HepG2 (cell line): ENCODE data around the gene RGS19. TPM values are rescaled to one million over a fixed set of nuclear protein-coding genes. Genes with fewer than 3 reads are reported as not detected.
A peak's percentile ranks its signal among the peaks of the same experiment; 100 is the strongest.

ENCODE experiments used
- CCAR2 ChIP-seq: fragments of 200-400 bp; formaldehyde crosslinking; optimal IDR thresholded peaks from 2 replicates; pipeline ENCODE3; 2018; ENCODE audit warnings: low read depth, mild to moderate bottlenecking, low read length, moderate library complexity
- CENPT ChIP-seq: sonication (generic); formaldehyde crosslinking; IDR thresholded peaks from 2 replicates; pipeline ENCODE4 v1.8.0; 2022; ENCODE audit warnings: low read depth, mild to moderate bottlenecking, moderate library complexity, missing genetic modification reagents
- DBP ChIP-seq: sonication (generic); formaldehyde crosslinking; IDR thresholded peaks from 2 replicates; pipeline ENCODE4 v1.4.0; 2020; ENCODE audit warnings: missing genetic modification reagents; ENCODE audit errors: not compliant biosample characterization
- ETV6 ChIP-seq: sonication (generic); formaldehyde crosslinking; conservative IDR thresholded peaks from 2 replicates; pipeline ENCODE4 v1.4.0; 2020; ENCODE audit warnings: missing genetic modification reagents
- HNF1B ChIP-seq: sonication (generic); formaldehyde crosslinking; IDR thresholded peaks from 2 replicates; pipeline ENCODE4 v1.5.1; 2020; ENCODE audit warnings: mild to moderate bottlenecking, moderate library complexity, missing genetic modification reagents
- IRX3 ChIP-seq: sonication (generic); formaldehyde crosslinking; IDR thresholded peaks from 2 replicates; pipeline ENCODE4 v1.8.1; 2023; ENCODE audit warnings: mild to moderate bottlenecking, low read depth, missing genetic modification reagents, borderline replicate concordance
- KMT2B ChIP-seq: IDR thresholded peaks from 2 replicates; pipeline ENCODE4 v1.6.1; 2016; ENCODE audit warnings: missing genetic modification reagents, missing compliant biosample characterization
- MLX ChIP-seq: IDR thresholded peaks from 2 replicates; pipeline ENCODE4 v1.6.1; 2016
- MXI1 ChIP-seq: IDR thresholded peaks from 3 replicates; pipeline ENCODE4 v1.6.1; 2012; ENCODE audit warnings: low read depth, low read length, inconsistent platforms, borderline replicate concordance
- MZF1 ChIP-seq: sonication (generic); formaldehyde crosslinking; IDR thresholded peaks from 2 replicates; pipeline ENCODE4 v1.8.1; 2023; ENCODE audit warnings: mild to moderate bottlenecking, missing genetic modification reagents, borderline replicate concordance
- PHF20 ChIP-seq: sonication (generic); formaldehyde crosslinking; IDR thresholded peaks from 2 replicates; pipeline ENCODE4 v1.5.0; 2020; ENCODE audit warnings: mild to moderate bottlenecking, missing genetic modification reagents
- RARG ChIP-seq: sonication (generic); formaldehyde crosslinking; IDR thresholded peaks from 2 replicates; pipeline ENCODE4 v1.4.0; 2020; ENCODE audit warnings: low read depth, mild to moderate bottlenecking, missing genetic modification reagents
- TRIM24 ChIP-seq: sonication (generic); formaldehyde crosslinking; IDR thresholded peaks from 2 replicates; pipeline ENCODE4 v1.8.0; 2022; ENCODE audit warnings: mild to moderate bottlenecking, missing genetic modification reagents
- ZBTB42 ChIP-seq: sonication (generic); formaldehyde crosslinking; IDR thresholded peaks from 2 replicates; pipeline ENCODE4 v1.5.0; 2020; ENCODE audit warnings: mild to moderate bottlenecking, missing genetic modification reagents
- ZEB1 ChIP-seq: IDR thresholded peaks from 2 replicates; pipeline ENCODE4 v1.6.1; 2012; ENCODE audit warnings: mild to moderate bottlenecking, low read depth, inconsistent platforms; ENCODE audit not compliant: insufficient replicate concordance
- ZFP36L2 ChIP-seq: sonication (generic); formaldehyde crosslinking; IDR thresholded peaks from 2 replicates; pipeline ENCODE4 v1.4.0; 2020; ENCODE audit warnings: missing genetic modification reagents
- ZKSCAN5 ChIP-seq: sonication (generic); formaldehyde crosslinking; IDR thresholded peaks from 2 replicates; pipeline ENCODE4 v1.5.1; 2020; ENCODE audit warnings: mild to moderate bottlenecking, missing genetic modification reagents
- ZNF326 ChIP-seq: sonication (generic); formaldehyde crosslinking; IDR thresholded peaks from 2 replicates; pipeline ENCODE4 v1.4.0; 2020; ENCODE audit warnings: missing genetic modification reagents, borderline replicate concordance
- ZNF691 ChIP-seq: sonication (generic); formaldehyde crosslinking; IDR thresholded peaks from 2 replicates; pipeline ENCODE4 v1.4.0; 2020; ENCODE audit warnings: missing genetic modification reagents, low read depth, mild to moderate bottlenecking, borderline replicate concordance
- polyA plus RNA-seq, 8 experiments: library from polyadenylated mRNA; depleted of rRNA in 3 of 8; stranded (reverse) in 7 of 8; unstranded in 1 of 8; fragments of >200 nt; fragmentation: Illumina TruSeq in 4 of 8; extraction: Trizol in 4 of 8; gene quantifications; 2 replicates each; pipeline versions ENCODE4 v1.2.1 to v1.2.3, GENCODE V29; 2011 to 2016; ENCODE audit warnings: low read depth in 4 of 8, missing spikeins in 1 of 8, mixed read lengths in 1 of 8; ENCODE audit not compliant: insufficient read depth in 1 of 8
- total RNA-seq, 5 experiments: library from RNA; depleted of rRNA; stranded (reverse); fragments of >200 nt; fragmentation: Illumina TruSeq; extraction: Trizol; gene quantifications; 2 replicates each; pipeline ENCODE4 v1.2.3, GENCODE V29; 2016; ENCODE audit warnings: low read depth in 1 of 5
- TF ChIP-seq, protein P1 (sequence below): sonication (generic); formaldehyde crosslinking; IDR thresholded peaks from 2 replicates; pipeline ENCODE4 v1.5.1; 2020; ENCODE audit warnings: mild to moderate bottlenecking, missing genetic modification reagents, borderline replicate concordance
- TF ChIP-seq, protein P2 (sequence below), 2 experiments: sonication (generic) in 1 of 2; formaldehyde crosslinking in 1 of 2; IDR thresholded peaks; 2 replicates each; pipeline versions ENCODE4 v1.5.1 to v1.6.1; 2011 to 2020; ENCODE audit warnings: borderline replicate concordance in 1 of 2, low read depth in 1 of 2, low read length in 1 of 2, mild to moderate bottlenecking in 1 of 2, missing genetic modification reagents in 1 of 2, moderate library complexity in 1 of 2

RGS19 gene
- total and polyA plus RNA-seq, 2 of the 13 experiments (the other 11 are each of a cell fraction or from before 2014, with no cell fraction given), result 10.7 to 11.9 TPM

DNA sequence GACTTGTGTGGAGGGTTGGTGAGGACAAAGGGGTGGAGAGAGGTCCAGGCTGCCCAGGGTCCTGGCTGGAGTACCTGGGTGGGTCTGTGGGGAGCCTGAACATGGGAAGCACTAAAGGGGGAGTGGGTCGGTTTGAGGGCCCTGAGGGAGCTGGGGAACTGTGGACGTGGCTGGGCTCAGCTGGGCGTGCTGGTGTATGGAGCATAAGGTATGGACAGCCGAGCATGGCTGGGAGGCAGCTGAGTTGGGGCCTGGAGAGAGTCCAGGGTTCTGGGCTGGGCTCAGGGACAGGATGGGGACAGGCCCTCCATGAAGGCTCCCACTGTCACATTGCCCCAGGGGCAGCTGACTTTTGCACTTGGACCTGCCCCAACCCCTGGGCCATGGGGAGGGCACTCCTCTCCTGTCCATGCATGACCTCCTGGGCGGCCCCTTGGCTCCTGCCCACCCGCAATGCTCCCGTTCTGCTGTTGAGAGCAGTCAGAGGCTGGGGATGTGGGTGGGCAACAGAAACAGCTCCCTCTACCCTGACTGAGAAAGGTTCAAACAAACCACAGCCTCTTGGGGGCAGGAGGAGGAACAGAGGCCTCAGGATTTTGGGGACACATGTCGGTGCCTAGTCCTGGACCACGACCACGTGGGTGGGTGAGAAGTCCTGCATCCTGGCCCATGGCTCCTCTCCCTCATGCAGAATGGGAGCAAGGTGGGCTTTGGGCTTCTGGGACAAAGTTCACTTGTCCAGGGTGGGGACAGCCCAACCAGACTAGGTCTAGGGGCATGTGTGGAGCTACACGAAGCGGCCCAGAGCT lies 38.9 kb downstream of the RGS19 start (continued):
- TF ChIP-seq ZNF691 (CRISPR knock-in tag) (no peak; the same call in 1 of the 2 replicates), DBP (CRISPR knock-in tag) (no peak), ZKSCAN5 (CRISPR knock-in tag) (no peak), MXI1 (0 out of 3 replicates have a peak, but pooled peaks have one; percentile 33), RARG (CRISPR knock-in tag) (no peak), CCAR2 (no peak), ZNF326 (CRISPR knock-in tag) (peak; percentile 66), ZFP36L2 (no peak; the same call in 1 of the 2 replicates), MLX (CRISPR knock-in tag) (no peak), HNF1B (CRISPR knock-in tag) (no peak), IRX3 (CRISPR knock-in tag) (no peak), TRIM24 (no peak), KMT2B (CRISPR knock-in tag) (peak; percentile 52), ETV6 (no peak; the same call in 1 of the 2 replicates), ZEB1 (peak; percentile 51), ZBTB42 (peak; percentile 79; the same call in 1 of the 2 replicates), CENPT (CRISPR knock-in tag) (0 out of 2 replicates have a peak, but pooled peaks have one; percentile 27), PHF20 (CRISPR knock-in tag) (peak; percentile 40), MZF1 (CRISPR knock-in tag) (no peak)
- TF ChIP-seq, protein P1, sequence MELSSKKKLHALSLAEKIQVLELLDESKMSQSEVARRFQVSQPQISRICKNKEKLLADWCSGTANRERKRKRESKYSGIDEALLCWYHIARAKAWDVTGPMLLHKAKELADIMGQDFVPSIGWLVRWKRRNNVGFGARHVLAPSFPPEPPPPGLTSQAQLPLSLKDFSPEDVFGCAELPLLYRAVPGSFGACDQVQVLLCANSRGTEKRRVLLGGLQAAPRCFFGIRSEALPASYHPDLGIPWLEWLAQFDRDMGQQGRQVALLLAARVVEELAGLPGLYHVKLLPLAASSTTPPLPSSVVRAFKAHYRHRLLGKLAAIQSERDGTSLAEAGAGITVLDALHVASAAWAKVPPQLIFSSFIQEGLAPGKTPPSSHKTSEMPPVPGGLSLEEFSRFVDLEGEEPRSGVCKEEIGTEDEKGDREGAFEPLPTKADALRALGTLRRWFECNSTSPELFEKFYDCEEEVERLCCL (CRISPR knock-in tag), result no peak
- TF ChIP-seq, protein P2, sequence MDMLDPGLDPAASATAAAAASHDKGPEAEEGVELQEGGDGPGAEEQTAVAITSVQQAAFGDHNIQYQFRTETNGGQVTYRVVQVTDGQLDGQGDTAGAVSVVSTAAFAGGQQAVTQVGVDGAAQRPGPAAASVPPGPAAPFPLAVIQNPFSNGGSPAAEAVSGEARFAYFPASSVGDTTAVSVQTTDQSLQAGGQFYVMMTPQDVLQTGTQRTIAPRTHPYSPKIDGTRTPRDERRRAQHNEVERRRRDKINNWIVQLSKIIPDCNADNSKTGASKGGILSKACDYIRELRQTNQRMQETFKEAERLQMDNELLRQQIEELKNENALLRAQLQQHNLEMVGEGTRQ (IDR thresholded peaks at IDR 0.05; ENCODE audit: low read depth, low read length), result no peak
- TF ChIP-seq, protein P2 (CRISPR knock-in tag; IDR thresholded peaks at IDR 0.05; ENCODE audit: borderline replicate concordance), result no peak
